Right hindlimb (tissue), 1 donor: ENCODE results near the gene MACROD2.

Experiments used
- DNase-seq: peaks from one replicate; pipeline ENCODE4 v3.0.0-alpha.2; 2018

The MACROD2 gene

GRCh38 chr20:14342918-14343317 is 347.6 kb downstream of the MACROD2 start:
- DNase-seq, result no peak

- DNase-seq, result no peak
These were observed 348.3 kb downstream of the MACROD2 start for GRCh38 chr20:14343491-14344065.

GRCh38 chr20:14344746-14345145 is 349.4 kb downstream of the MACROD2 start:
- no peak for DNase-seq

- no peak for DNase-seq
These were observed 360.5 kb downstream of the MACROD2 start for GRCh38 chr20:14355791-14356190.

GRCh38 chr20:14360416-14360815 is 365.1 kb downstream of the MACROD2 start:
- DNase-seq, result no peak

GRCh38 chr20:14361509-14362345 is 366.4 kb downstream of the MACROD2 start:
- DNase-seq, result no peak

GRCh38 chr20:14374196-14374595 is 378.9 kb downstream of the MACROD2 start:
- DNase-seq, result no peak

GRCh38 chr20:14375416-14375985 is 380.2 kb downstream of the MACROD2 start:
- no peak for DNase-seq

- no peak for DNase-seq
These were observed 383.0 kb downstream of the MACROD2 start for GRCh38 chr20:14378326-14378725.

GRCh38 chr20:14383335-14383734 is 388.0 kb downstream of the MACROD2 start:
- no peak for DNase-seq

- no peak for DNase-seq
These were observed 389.3 kb downstream of the MACROD2 start for GRCh38 chr20:14384416-14385175.

GRCh38 chr20:14385176-14385740 is 389.9 kb downstream of the MACROD2 start:
- DNase-seq, result no peak

GRCh38 chr20:14386726-14387125 is 391.4 kb downstream of the MACROD2 start:
- no peak for DNase-seq

- no peak for DNase-seq
These were observed 406.3 kb downstream of the MACROD2 start for GRCh38 chr20:14401479-14402138.

GRCh38 chr20:14404515-14404914 is 409.2 kb downstream of the MACROD2 start:
- no peak for DNase-seq

- no peak for DNase-seq
These were observed 411.2 kb downstream of the MACROD2 start for GRCh38 chr20:14406495-14406894.

GRCh38 chr20:14407336-14407735 is 412.0 kb downstream of the MACROD2 start:
- no peak for DNase-seq

GRCh38 chr20:14410869-14411555 is 415.7 kb downstream of the MACROD2 start:
- no peak for DNase-seq

GRCh38 chr20:14412065-14412681 is 416.9 kb downstream of the MACROD2 start:
- DNase-seq, result no peak

GRCh38 chr20:14413835-14414234 is 418.5 kb downstream of the MACROD2 start:
- no peak for DNase-seq

GRCh38 chr20:14414560-14414959 is 419.2 kb downstream of the MACROD2 start:
- no peak for DNase-seq
